IMR-90 (cell line): ENCODE measurements around the gene MECP2. TPM values are rescaled to one million over a fixed set of nuclear protein-coding genes. Genes with fewer than 3 reads are reported as not detected.

Source experiments
- ATAC-seq: fragments of 200-7000 bp; cut with Tn5 transposase; 2 replicates; pipeline ENCODE4 v1.9.1; 2020; ENCODE audit warnings: low read depth, mild to moderate bottlenecking, moderate library complexity
- BruUV-seq: library from RNA; stranded (reverse); fragments of 400-500 nt; replicated peaks from 2 replicates; lab custom pipeline; 2021; lab: Mats Ljungman, UMichigan
- CTCF ChIA-PET: fragments of 300-600 bp; formaldehyde crosslinking; extraction: SDS; loops from one replicate; lab custom pipeline; 2021; ENCODE audit warnings: antibody characterized with exemption; lab: Yijun Ruan, JAX
- POLR2A ChIA-PET: fragments of 300-600 bp; sonication (Branson Sonifier 250); formaldehyde crosslinking; loops from one replicate; lab custom pipeline; 2022; ENCODE audit warnings: antibody characterized with exemption; ENCODE audit not compliant: unreplicated experiment; lab: Charles Lee
- DNase-seq: peaks from one replicate; pipeline ENCODE4 v3.0.0; 2013
- H2AFZ ChIP-seq: replicated peaks from 2 replicates; pipeline ENCODE3; 2013; ENCODE audit warnings: low read length, mild to moderate bottlenecking; ENCODE audit not compliant: poor library complexity
- H2AK5ac ChIP-seq: 2 replicates; pipeline ENCODE4 v1.6.1; 2013; ENCODE audit warnings: low read depth, low read length, inconsistent platforms
- H2AK9ac ChIP-seq: replicated peaks from 2 replicates; pipeline ENCODE3; 2013; ENCODE audit warnings: mild to moderate bottlenecking, low read depth, low read length, moderate library complexity; ENCODE audit not compliant: poor library complexity
- H2BK120ac ChIP-seq: 2 replicates; pipeline ENCODE4 v1.6.1; 2013; ENCODE audit warnings: low read depth, low read length, inconsistent platforms
- H2BK15ac ChIP-seq: 3 replicates; pipeline ENCODE4 v1.6.1; 2013; ENCODE audit warnings: low read depth, low read length, inconsistent platforms
- H2BK20ac ChIP-seq: 2 replicates; pipeline ENCODE4 v1.6.1; 2013; ENCODE audit warnings: low read depth, mild to moderate bottlenecking, inconsistent platforms, low read length, moderate library complexity
- H2BK5ac ChIP-seq: 2 replicates; pipeline ENCODE4 v1.6.1; 2013; ENCODE audit warnings: mild to moderate bottlenecking, low read depth, low read length, inconsistent platforms; ENCODE audit not compliant: poor library complexity, severe bottlenecking
- H3K14ac ChIP-seq: replicated peaks from 2 replicates; pipeline ENCODE4 v1.6.1; 2013; ENCODE audit warnings: low read depth, low read length, inconsistent platforms
- H3K18ac ChIP-seq: 2 replicates; pipeline ENCODE4 v1.6.1; 2013; ENCODE audit warnings: low read depth, low read length, control low read depth
- H3K23ac ChIP-seq: 2 replicates; pipeline ENCODE4 v1.6.1; 2013; ENCODE audit warnings: low read depth, low read length, inconsistent platforms
- H3K27ac ChIP-seq: 2 replicates; pipeline ENCODE4 v1.5.1; 2013; ENCODE audit warnings: mild to moderate bottlenecking, control low read depth, low read length; ENCODE audit not compliant: insufficient read depth
- H3K27me3 ChIP-seq: 2 replicates; pipeline ENCODE4 v1.6.1; 2013; ENCODE audit warnings: low read length; ENCODE audit not compliant: control insufficient read depth, insufficient read depth
- H3K36me3 ChIP-seq: 2 replicates; pipeline ENCODE4 v1.6.1; 2013; ENCODE audit warnings: low read length, mixed read lengths; ENCODE audit not compliant: control insufficient read depth, insufficient read depth
- H3K4ac ChIP-seq: 2 replicates; pipeline ENCODE4 v1.6.1; 2013; ENCODE audit warnings: low read depth, low read length, inconsistent platforms
- H3K4me1 ChIP-seq: 2 replicates; pipeline ENCODE4 v1.6.1; 2013; ENCODE audit warnings: low read length, mixed read lengths; ENCODE audit not compliant: control insufficient read depth, insufficient read depth
- H3K4me2 ChIP-seq: 2 replicates; pipeline ENCODE4 v1.6.1; 2013; ENCODE audit warnings: low read depth, mild to moderate bottlenecking, control low read depth, low read length, moderate library complexity
- H3K4me3 ChIP-seq: 2 replicates; pipeline ENCODE4 v1.5.1; 2013; ENCODE audit warnings: low read depth, mild to moderate bottlenecking, control low read depth, low read length, moderate library complexity; ENCODE audit not compliant: insufficient read depth
- H3K56ac ChIP-seq: 2 replicates; pipeline ENCODE4 v1.6.1; 2013; ENCODE audit warnings: low read length, inconsistent platforms; ENCODE audit not compliant: insufficient read depth; ENCODE audit errors: extremely low read depth
- H3K79me1 ChIP-seq, 2 experiments: 2 replicates each; pipeline ENCODE4 v1.6.1; 2013; ENCODE audit warnings: low read length in 2 of 2, inconsistent platforms in 1 of 2, low read depth in 1 of 2
- H3K9ac ChIP-seq: 2 replicates; pipeline ENCODE4 v1.6.1; 2013; ENCODE audit warnings: low read depth, low read length, control low read depth
- H3K9me1 ChIP-seq: 2 replicates; pipeline ENCODE4 v1.6.1; 2013; ENCODE audit warnings: low read length, inconsistent platforms; ENCODE audit not compliant: insufficient read depth
- H3K9me3 ChIP-seq: 2 replicates; pipeline ENCODE4 v1.6.1; 2013; ENCODE audit warnings: low read length; ENCODE audit not compliant: control insufficient read depth, insufficient read depth
- H4K20me1 ChIP-seq: 2 replicates; pipeline ENCODE4 v1.6.1; 2013; ENCODE audit warnings: low read length, inconsistent platforms; ENCODE audit not compliant: insufficient read depth
- H4K5ac ChIP-seq: 2 replicates; pipeline ENCODE4 v1.6.1; 2013; ENCODE audit warnings: mild to moderate bottlenecking, low read depth, low read length, control low read depth
- H4K8ac ChIP-seq, 2 experiments: 2 replicates each; pipeline ENCODE4 v1.6.1; 2013; ENCODE audit warnings: low read depth in 2 of 2, low read length in 2 of 2, control low read depth in 1 of 2, inconsistent platforms in 1 of 2
- H4K91ac ChIP-seq: 2 replicates; pipeline ENCODE4 v1.6.1; 2013; ENCODE audit warnings: low read depth, low read length, inconsistent platforms; ENCODE audit not compliant: insufficient read depth
- CEBPB ChIP-seq: IDR thresholded peaks from 2 replicates; pipeline ENCODE4 v1.6.1; 2012; ENCODE audit warnings: low read depth, low read length, improper control_type of control experiment
- CHD1 ChIP-seq: IDR thresholded peaks from 2 replicates; pipeline ENCODE4 v1.6.1; 2012; ENCODE audit warnings: low read depth, low read length, improper control_type of control experiment
- ELK1 ChIP-seq: fragments of 150-350 bp; IDR thresholded peaks from 2 replicates; pipeline ENCODE4 v1.6.1; 2016; ENCODE audit warnings: low read depth, mild to moderate bottlenecking, low read length, moderate library complexity, borderline replicate concordance
- FOS ChIP-seq: fragments of 150-350 bp; IDR thresholded peaks from 2 replicates; pipeline ENCODE4 v1.6.1; 2016; ENCODE audit warnings: low read depth, low read length
- MAFK ChIP-seq: IDR thresholded peaks from 2 replicates; pipeline ENCODE4 v1.6.1; 2012; ENCODE audit warnings: low read depth, low read length, improper control_type of control experiment
- MAZ ChIP-seq: IDR thresholded peaks from 2 replicates; pipeline ENCODE4 v1.6.1; 2012; ENCODE audit warnings: low read depth, mild to moderate bottlenecking, low read length, improper control_type of control experiment, moderate library complexity, borderline replicate concordance
- MXI1 ChIP-seq: IDR thresholded peaks from 2 replicates; pipeline ENCODE4 v1.6.1; 2012; ENCODE audit warnings: low read depth, mild to moderate bottlenecking, low read length, moderate library complexity, borderline replicate concordance
- NFE2L2 ChIP-seq: fragments of 150-350 bp; IDR thresholded peaks from 2 replicates; pipeline ENCODE4 v1.6.1; 2016; ENCODE audit warnings: low read depth, mild to moderate bottlenecking, low read length
- POLR2A ChIP-seq: IDR thresholded peaks from 2 replicates; pipeline ENCODE4 v1.6.1; 2012; ENCODE audit warnings: mild to moderate bottlenecking, low read depth, low read length
- RAD21 ChIP-seq: IDR thresholded peaks from 2 replicates; pipeline ENCODE4 v1.6.1; 2012; ENCODE audit warnings: low read length, improper control_type of control experiment
- RCOR1 ChIP-seq: IDR thresholded peaks from 2 replicates; pipeline ENCODE4 v1.6.1; 2012; ENCODE audit warnings: mild to moderate bottlenecking, low read length, improper control_type of control experiment; ENCODE audit not compliant: insufficient replicate concordance
- RFX5 ChIP-seq: IDR thresholded peaks from 2 replicates; pipeline ENCODE4 v1.8.0; 2012; ENCODE audit warnings: low read depth, mild to moderate bottlenecking, low read length, moderate library complexity
- SMC3 ChIP-seq: fragments of 150-350 bp; IDR thresholded peaks from 2 replicates; pipeline ENCODE4 v1.6.1; 2016; ENCODE audit warnings: low read depth, mild to moderate bottlenecking, antibody characterized with exemption, low read length, moderate library complexity
- USF2 ChIP-seq: fragments of 150-350 bp; IDR thresholded peaks from 2 replicates; pipeline ENCODE4 v1.6.1; 2017; ENCODE audit warnings: mild to moderate bottlenecking, antibody characterized with exemption, low read length, low read depth
- WGBS, 2 experiments: methylation state at CpG; one replicate each; pipeline versions ENCODE4 v1.1.5 to v1.1.7; 2013; ENCODE audit warnings: missing lambda C conversion rate in 2 of 2; ENCODE audit not compliant: insufficient read length in 1 of 2; ENCODE audit errors: extremely low coverage in 2 of 2; 5-methylcytosine and 5-hydroxymethylcytosine counted together
- dilution Hi-C: fragments of 300-500 bp; cut with HindIII; formaldehyde crosslinking; loops from one replicate; pipeline ENCODE4 v1.14.3; 2018; ENCODE audit warnings: low sequenced_read_pairs; ENCODE audit not compliant: unreplicated experiment
- in situ Hi-C: fragments of 300-500 bp; cut with MboI; formaldehyde crosslinking; loops from 3 replicates; pipeline ENCODE4 v1.14.3; 2019; ENCODE audit warnings: low sequenced_read_pairs, inconsistent platforms, mixed read lengths
- intact Hi-C: fragments of 100-400 bp; cut with micrococcal nuclease; formaldehyde crosslinking; loops from 2 replicates; pipeline ENCODE4 v1.10.0; 2022
- polyA plus RNA-seq, 3 experiments: library from polyadenylated mRNA; depleted of rRNA; stranded (reverse); fragments of >200 nt; gene quantifications; 2 replicates each; pipeline ENCODE4 v1.2.3, GENCODE V29; 2012; ENCODE audit warnings: low replicate concordance in 1 of 3
- total RNA-seq: library from RNA; depleted of rRNA; stranded (reverse); fragments of >200 nt; gene quantifications from 2 replicates; pipeline ENCODE4 v1.2.3, GENCODE V29; 2012

Gene MECP2
- total and polyA plus RNA-seq, 2 of the 4 experiments (the other 2 are of a cell fraction): 8.4 to 10.1 TPM

GRCh38 chrX:154113729-154114128, 16.2 kb upstream of the MECP2 start:
- H2AK5ac ChIP-seq: no peak overlapping the region
- CTCF ChIA-PET: no interaction called here
- H3K4ac ChIP-seq: no peak overlapping the region
- intact Hi-C loops (no loop called here), in situ Hi-C loops (no loop called here), dilution Hi-C loops (no loop called here)
- H3K9me3 ChIP-seq: no peaks in the 10 kb centered on the region; the same call in 1 of the 2 replicates
- H3K4me1 ChIP-seq: no peaks in the 10 kb centered on the region
- H3K9ac ChIP-seq: no peak overlapping the region
- H3K23ac ChIP-seq: no peak overlapping the region
- no peaks in the 10 kb centered on the region for H3K36me3 ChIP-seq
- ATAC-seq: no peak
- no peak overlapping the region for H3K4me3 ChIP-seq
- H4K8ac ChIP-seq: no peak overlapping the region
- no peak overlapping the region for H3K27ac ChIP-seq
- no peak overlapping the region for H2BK5ac ChIP-seq
- no peak overlapping the region for H3K18ac ChIP-seq
- no TSS peak for BruUV-seq
- no CpG with 5 or more reads among the region's 6 CpGs for WGBS, 2 experiments
- POLR2A ChIA-PET: no interaction called here
- H3K27me3 ChIP-seq: peaks cover 31% of the 10 kb centered on the region
- no peaks in the 10 kb centered on the region for H3K9me1 ChIP-seq
- H4K5ac ChIP-seq: no peak overlapping the region
- H2BK120ac ChIP-seq: no peak overlapping the region
- H3K4me2 ChIP-seq: no peak overlapping the region
- H4K20me1 ChIP-seq: no peaks in the 10 kb centered on the region
- no peak overlapping the region for H3K56ac ChIP-seq
- no peak for DNase-seq
- TF ChIP-seq POLR2A (no peak), SMC3 (no peak), ELK1 (no peak), MXI1 (no peak), RCOR1 (no peak), RAD21 (no peak), USF2 (no peak), MAZ (no peak), FOS (no peak), CEBPB (no peak), NFE2L2 (no peak), MAFK (no peak), CHD1 (no peak), RFX5 (no peak)
- H4K91ac ChIP-seq: no peak overlapping the region
- no peak overlapping the region for H2BK15ac ChIP-seq
- H3K14ac ChIP-seq: no peak overlapping the region
- H2AK9ac ChIP-seq: no peak overlapping the region
- H3K79me1 ChIP-seq: no peaks in the 10 kb centered on the region
- H2BK20ac ChIP-seq: no peak overlapping the region
- no peak overlapping the region for H2AFZ ChIP-seq
